Measurements from ENCODE around the gene UMODL1.

The UMODL1 gene

DNA sequence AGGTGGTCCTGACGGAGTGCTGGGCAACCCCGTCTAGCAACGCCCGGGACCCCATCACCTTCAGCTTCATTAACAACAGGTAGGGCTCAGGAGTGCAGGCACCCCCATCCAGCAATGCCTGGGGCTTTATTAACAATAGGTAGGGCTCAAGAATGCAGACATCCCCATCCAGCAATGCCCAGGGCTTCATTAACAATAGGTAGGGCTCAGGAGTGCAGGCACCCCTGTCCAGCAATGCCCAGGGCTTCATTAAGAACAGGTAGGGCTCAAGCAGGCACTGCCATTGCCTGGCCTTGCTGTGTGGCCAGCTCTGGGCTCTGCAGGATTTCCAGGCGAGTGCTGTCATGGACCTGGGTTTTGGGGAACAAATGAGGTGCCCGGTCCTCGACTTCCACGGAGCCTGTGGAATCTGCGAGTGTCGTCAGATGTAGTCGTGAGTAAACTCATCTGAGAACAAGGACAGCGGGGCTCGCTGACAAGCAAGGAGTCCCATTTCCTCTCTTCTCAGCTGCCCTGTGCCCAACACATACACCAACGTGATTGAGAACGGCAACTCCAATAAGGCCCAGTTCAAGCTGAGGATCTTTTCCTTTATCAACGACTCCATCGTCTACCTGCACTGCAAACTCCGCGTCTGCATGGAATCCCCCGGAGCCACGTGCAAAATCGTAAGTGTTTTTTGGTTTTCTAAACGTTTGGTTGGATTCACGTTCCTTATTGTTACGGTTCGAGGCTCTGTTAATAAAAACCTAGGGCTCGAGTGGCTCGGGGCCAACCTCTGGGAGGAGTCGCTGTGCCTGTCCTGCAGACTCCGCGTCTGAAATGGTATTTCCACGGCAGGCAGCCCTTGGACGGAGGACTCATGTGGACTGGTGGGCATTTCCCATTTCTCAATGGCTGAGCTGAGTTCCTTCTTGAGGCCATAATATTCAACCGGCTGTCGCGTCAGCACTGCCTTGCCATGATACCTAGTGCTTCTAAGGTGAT is 56.3 kb downstream of the UMODL1 start:
- H3K4me3 ChIP-seq (replicated peaks; ENCODE audit: low read depth, low read length): no peak overlapping the region
- DNase-seq (ENCODE audit: low read depth): no peak
- TF ChIP-seq CTCF (IDR thresholded peaks at IDR 0.05; ENCODE audit: low read length, missing control alignments): no peak

GRCh38 chr21:42129300-42130266 is 58.5 kb downstream of the UMODL1 start:
- H3K4me3 ChIP-seq (replicated peaks; ENCODE audit: low read depth, low read length): no peak overlapping the region
- no peak for DNase-seq (ENCODE audit: low read depth)
- TF ChIP-seq CTCF (IDR thresholded peaks at IDR 0.05; ENCODE audit: low read length, missing control alignments): no peak

DNA sequence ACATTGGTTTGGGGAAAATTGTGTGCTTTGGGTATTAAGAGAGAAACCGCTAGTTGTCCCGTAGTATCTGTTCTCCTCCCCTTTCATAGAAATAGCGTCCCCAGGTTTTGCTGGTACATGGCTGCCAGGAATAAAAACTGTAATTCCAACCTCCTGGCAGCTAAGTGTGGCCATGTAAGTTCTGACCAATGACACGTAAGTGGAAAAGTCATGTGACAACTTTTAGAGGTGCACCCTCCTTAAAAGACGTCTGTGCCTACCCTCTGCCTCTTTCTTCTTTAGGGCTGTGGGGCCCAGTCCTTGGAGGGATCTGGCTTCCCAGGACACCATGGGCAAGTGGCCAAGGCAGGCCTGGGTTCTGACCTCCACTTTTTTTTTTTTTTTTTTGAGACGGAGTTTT is 59.3 kb downstream of the UMODL1 start:
- DNase-seq (ENCODE audit: low read depth): no peak
- H3K4me3 ChIP-seq (replicated peaks; ENCODE audit: low read depth, low read length): no peak overlapping the region
- TF ChIP-seq CTCF (IDR thresholded peaks at IDR 0.05; ENCODE audit: low read length, missing control alignments): no peak

GRCh38 chr21:42132183-42132582 is 61.1 kb downstream of the UMODL1 start:
- H3K4me3 ChIP-seq (replicated peaks; ENCODE audit: low read depth, low read length): no peak overlapping the region
- no peak for TF ChIP-seq CTCF (IDR thresholded peaks at IDR 0.05; ENCODE audit: low read length, missing control alignments)
- DNase-seq (ENCODE audit: low read depth): no peak

DNA sequence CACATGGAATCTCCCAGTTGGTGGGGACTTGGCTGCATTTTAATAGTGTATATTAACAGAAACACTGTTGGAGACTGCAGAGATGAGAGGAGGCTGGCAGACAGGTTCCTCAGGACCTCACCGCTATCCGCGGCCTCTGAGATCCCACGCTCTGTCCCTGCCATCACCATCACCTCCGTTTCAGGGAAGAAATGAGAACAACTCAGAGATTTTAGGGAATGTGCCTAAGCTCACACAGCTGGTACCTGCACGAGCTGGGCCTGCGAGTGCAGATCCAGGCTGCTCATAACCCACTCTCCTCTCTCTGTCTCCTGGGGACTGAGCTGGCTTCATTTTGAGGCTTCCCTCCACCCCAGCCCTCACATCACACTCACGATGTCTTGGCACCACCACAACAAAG is 62.0 kb downstream of the UMODL1 start:
- DNase-seq (ENCODE audit: low read depth): no peak
- TF ChIP-seq CTCF (IDR thresholded peaks at IDR 0.05; ENCODE audit: low read length, missing control alignments): no peak
- no peak overlapping the region for H3K4me3 ChIP-seq (replicated peaks; ENCODE audit: low read depth, low read length)

- no peak overlapping the region for H3K4me3 ChIP-seq (replicated peaks; ENCODE audit: low read depth, low read length)
- no peak for DNase-seq (ENCODE audit: low read depth)
- TF ChIP-seq CTCF (IDR thresholded peaks at IDR 0.05; ENCODE audit: low read length, missing control alignments): no peak
These were observed 64.4 kb downstream of the UMODL1 start for GRCh38 chr21:42135386-42136052.

Measured in fibroblast of pulmonary artery (primary cell).